Loucy (cell line): ENCODE data around the gene NSUN5.

Experiments used
- H2AFZ ChIP-seq: fragments of 200-600 bp; sonication (generic); 2 replicates; pipeline ENCODE4 v1.6.0; 2016; ENCODE audit warnings: antibody characterized with exemption, mild to moderate bottlenecking, low read length, moderate library complexity
- H3F3A ChIP-seq: fragments of 200-600 bp; 2 replicates; pipeline ENCODE4 v1.6.0; 2016; ENCODE audit warnings: antibody characterized with exemption, low read depth, mild to moderate bottlenecking
- H3K27me3 ChIP-seq: fragments of 200-600 bp; sonication (generic); 2 replicates; pipeline ENCODE4 v1.6.1; 2014; ENCODE audit warnings: low read length, mild to moderate bottlenecking; ENCODE audit not compliant: insufficient read depth, poor library complexity, severe bottlenecking
- H3K36me3 ChIP-seq: fragments of 200-600 bp; sonication (generic); 2 replicates; pipeline ENCODE4 v1.6.1; 2016; ENCODE audit warnings: low read length; ENCODE audit not compliant: insufficient read depth
- H3K4me1 ChIP-seq: fragments of 200-600 bp; sonication (generic); 2 replicates; pipeline ENCODE4 v1.5.1; 2014; ENCODE audit warnings: low read length, mild to moderate bottlenecking; ENCODE audit not compliant: insufficient read depth, poor library complexity, severe bottlenecking
- H3K4me2 ChIP-seq: fragments of 200-600 bp; sonication (generic); 2 replicates; pipeline ENCODE4 v1.6.0; 2014; ENCODE audit warnings: antibody characterized with exemption, low read length, low read depth, mild to moderate bottlenecking; ENCODE audit not compliant: poor library complexity, severe bottlenecking
- H3K4me3 ChIP-seq: fragments of 200-600 bp; sonication (generic); 2 replicates; pipeline ENCODE4 v1.5.1; 2014; ENCODE audit warnings: low read length, mild to moderate bottlenecking, mixed read lengths; ENCODE audit not compliant: poor library complexity, severe bottlenecking
- H3K79me2 ChIP-seq: fragments of 200-600 bp; sonication (generic); 2 replicates; pipeline ENCODE4 v1.6.1; 2014; ENCODE audit warnings: low read length; ENCODE audit not compliant: insufficient read depth
- H3K9ac ChIP-seq: fragments of 200-600 bp; sonication (generic); 2 replicates; pipeline ENCODE4 v1.6.0; 2014; ENCODE audit warnings: mild to moderate bottlenecking, low read depth, low read length, moderate library complexity; ENCODE audit not compliant: poor library complexity, severe bottlenecking
- H3K9me2 ChIP-seq: fragments of 200-600 bp; sonication (generic); replicated peaks from 2 replicates; pipeline ENCODE4 v1.6.1; 2016; ENCODE audit warnings: low read depth, low read length, mixed read lengths
- H3K9me3 ChIP-seq: fragments of 200-600 bp; sonication (generic); 2 replicates; pipeline ENCODE4 v1.6.1; 2014; ENCODE audit warnings: mild to moderate bottlenecking, antibody characterized with exemption, low read length, low read depth; ENCODE audit not compliant: insufficient read depth
- H4K20me1 ChIP-seq: fragments of 200-600 bp; sonication (generic); 2 replicates; pipeline ENCODE4 v1.6.0; 2014; ENCODE audit warnings: antibody characterized with exemption, low read length, mild to moderate bottlenecking; ENCODE audit not compliant: insufficient read depth, poor library complexity, severe bottlenecking
- CTCF ChIP-seq: fragments of 200-600 bp; sonication (generic); conservative IDR thresholded peaks from 2 replicates; pipeline ENCODE4 v1.5.1; 2014; ENCODE audit warnings: mild to moderate bottlenecking, antibody characterized with exemption, low read length
- EZH2phosphoT487 ChIP-seq: fragments of 200-600 bp; IDR thresholded peaks from 2 replicates; pipeline ENCODE4 v1.6.1; 2018; ENCODE audit warnings: antibody characterized with exemption, mild to moderate bottlenecking, moderate library complexity, borderline replicate concordance

NSUN5 gene

GRCh38 chr7:73342645-73343044 lies 34.0 kb upstream of the NSUN5 start:
- H3K79me2 ChIP-seq, result no peaks in the 10 kb centered on the region
- TF ChIP-seq CTCF, result no peak
- TF ChIP-seq EZH2phosphoT487, result no peak
- H2AFZ ChIP-seq, result no peak overlapping the region
- H3K27me3 ChIP-seq, result no peaks in the 10 kb centered on the region
- H3K9ac ChIP-seq, result no peak overlapping the region
- H4K20me1 ChIP-seq, result no peaks in the 10 kb centered on the region
- no peaks in the 10 kb centered on the region for H3K36me3 ChIP-seq
- H3K4me1 ChIP-seq, result no peaks in the 10 kb centered on the region
- no peak overlapping the region for H3K4me2 ChIP-seq
- no peak overlapping the region for H3K4me3 ChIP-seq
- H3F3A ChIP-seq, result no peaks in the 10 kb centered on the region
- H3K9me3 ChIP-seq, result no peaks in the 10 kb centered on the region
- H3K9me2 ChIP-seq, result no peaks in the 10 kb centered on the region

GRCh38 chr7:73341877-73342276 lies 33.3 kb upstream of the NSUN5 start:
- H3K4me3 ChIP-seq, result no peak overlapping the region
- no peaks in the 10 kb centered on the region for H3K79me2 ChIP-seq
- no peaks in the 10 kb centered on the region for H3K36me3 ChIP-seq
- TF ChIP-seq EZH2phosphoT487, result no peak
- TF ChIP-seq CTCF, result no peak
- no peak overlapping the region for H2AFZ ChIP-seq
- no peaks in the 10 kb centered on the region for H3K27me3 ChIP-seq
- no peak overlapping the region for H3K9ac ChIP-seq
- H3K4me2 ChIP-seq, result no peak overlapping the region
- no peaks in the 10 kb centered on the region for H3F3A ChIP-seq
- no peaks in the 10 kb centered on the region for H4K20me1 ChIP-seq
- no peaks in the 10 kb centered on the region for H3K9me2 ChIP-seq
- H3K9me3 ChIP-seq, result no peaks in the 10 kb centered on the region
- no peaks in the 10 kb centered on the region for H3K4me1 ChIP-seq

GRCh38 chr7:73340514-73340913 lies 31.9 kb upstream of the NSUN5 start:
- TF ChIP-seq CTCF (no peak), EZH2phosphoT487 (no peak)
- no peaks in the 10 kb centered on the region for H3K9me2 ChIP-seq
- no peaks in the 10 kb centered on the region for H3K9me3 ChIP-seq
- H3K4me1 ChIP-seq, result no peaks in the 10 kb centered on the region
- H3K4me2 ChIP-seq, result no peak overlapping the region
- H3K79me2 ChIP-seq, result no peaks in the 10 kb centered on the region
- no peak overlapping the region for H2AFZ ChIP-seq
- no peaks in the 10 kb centered on the region for H3F3A ChIP-seq
- no peak overlapping the region for H3K4me3 ChIP-seq
- no peaks in the 10 kb centered on the region for H4K20me1 ChIP-seq
- H3K27me3 ChIP-seq, result no peaks in the 10 kb centered on the region
- H3K36me3 ChIP-seq, result no peaks in the 10 kb centered on the region
- no peak overlapping the region for H3K9ac ChIP-seq
